Measurements from ENCODE around the gene IFT57.

- TF ChIP-seq EZH2 (IDR thresholded peaks at IDR 0.05; ENCODE audit: borderline replicate concordance, insufficient read depth, low read length, poor library complexity, severe bottlenecking) (no peak), REST (IDR thresholded peaks at IDR 0.05; ENCODE audit: borderline replicate concordance) (no peak), TAF1 (IDR thresholded peaks at IDR 0.05; ENCODE audit: low read depth) (no peak), MXI1 (conservative IDR thresholded peaks at IDR 0.05; ENCODE audit: poor library complexity, severe bottlenecking) (no peak), POLR2AphosphoS5 (IDR thresholded peaks at IDR 0.05) (no peak), RAD21 (conservative IDR thresholded peaks at IDR 0.05) (no peak), CTCF (IDR thresholded peaks at IDR 0.05; ENCODE audit: poor library complexity, severe bottlenecking) (no peak)
Measured at GRCh38 chr3:108227131-108227530, 4.9 kb upstream of the IFT57 start.

Data from neural cell (in vitro differentiated cells).